T-helper 1 cell (primary cell): ENCODE results near the gene GRIK3.

ENCODE experiments used
- DNase-seq, 5 donors: peaks; one replicate each; pipeline ENCODE4 v3.0.0-alpha.2; 2012 to 2020

Gene GRIK3

GRCh38 chr1:36753451-36753850 is 280.9 kb downstream of the GRIK3 start:
- DNase-seq = no peak

GRCh38 chr1:36752891-36753361 is 281.4 kb downstream of the GRIK3 start:
- DNase-seq = no peak

GRCh38 chr1:36752431-36752830 is 281.9 kb downstream of the GRIK3 start:
- no peak for DNase-seq

- no peak for DNase-seq
Observed at GRCh38 chr1:36751525-36751924, 282.8 kb downstream of the GRIK3 start.

- DNase-seq = no peak
Observed at GRCh38 chr1:36748466-36748865, 285.8 kb downstream of the GRIK3 start.
